Stimulated activated naive CD8-positive, alpha-beta T cell treated with anti-CD3 and anti-CD28 coated beads, Interleukin-15, amount 100 ng/mL, for 72 hours (primary cell): Measurements from ENCODE around the gene PI4K2A.
"Not testable (repeated sequence)": the region's sequence is repeated elsewhere in the genome, so short reads cannot be mapped to it uniquely, and the experiment has no call there.

ENCODE experiments used
- ATAC-seq: fragments of 150-1000 bp; cut with Tn5 transposase; 2 replicates; pipeline ENCODE4 v1.10.0; 2021; ENCODE audit warnings: mild to moderate bottlenecking, moderate library complexity
- DNase-seq, 2 donors: peaks; one replicate each; pipeline ENCODE4 v3.0.0; 2021 to 2022
- H3K27ac Mint-ChIP-seq, 2 donors: one replicate each; pipeline ENCODE4 v1.8.0; 2022; ENCODE audit warnings: mild to moderate bottlenecking in 2 of 2, mixed read lengths in 2 of 2, moderate library complexity in 2 of 2
- H3K27me3 Mint-ChIP-seq: one replicate; pipeline ENCODE4 v1.8.0; 2022; ENCODE audit warnings: mixed read lengths
- H3K4me1 Mint-ChIP-seq: one replicate; pipeline ENCODE4 v1.8.0; 2022; ENCODE audit warnings: mild to moderate bottlenecking, mixed read lengths
- H3K4me3 Mint-ChIP-seq, 2 donors: one replicate each; pipeline ENCODE4 v1.8.0; 2022; ENCODE audit warnings: mild to moderate bottlenecking in 2 of 2, mixed read lengths in 2 of 2, moderate library complexity in 1 of 2
- H3K9me3 Mint-ChIP-seq, 2 donors: one replicate each; pipeline ENCODE4 v1.8.0; 2022; ENCODE audit warnings: mixed read lengths in 2 of 2

Gene PI4K2A

DNA sequence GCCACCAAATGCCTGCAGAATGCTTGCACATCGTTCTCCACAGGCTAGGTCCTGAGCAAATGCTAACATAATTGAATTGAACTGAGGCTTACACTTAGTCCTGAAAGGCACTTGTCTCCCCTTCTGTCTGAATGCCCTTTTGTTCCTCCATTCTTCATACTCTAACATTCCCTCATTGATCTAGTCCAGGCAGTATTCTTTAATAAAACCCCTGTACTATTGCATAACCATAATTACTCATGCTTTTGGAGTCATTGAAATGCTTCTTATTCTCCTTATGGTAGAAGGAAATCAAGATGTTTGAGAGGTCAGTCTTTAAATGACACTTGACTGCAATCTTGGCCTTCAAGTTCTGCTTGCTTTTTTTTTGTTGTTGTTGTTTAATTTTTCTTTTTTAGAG lies 7.1 kb downstream of the PI4K2A start:
- DNase-seq (no peak), ATAC-seq (no peak)
- H3K9me3 Mint-ChIP-seq, result no peaks in the 10 kb centered on the region
- H3K27ac Mint-ChIP-seq, result no peak overlapping the region
- H3K4me3 Mint-ChIP-seq, result no peak overlapping the region
- H3K4me1 Mint-ChIP-seq, result peaks cover 21% of the 10 kb centered on the region
- H3K27me3 Mint-ChIP-seq, result no peaks in the 10 kb centered on the region

DNA sequence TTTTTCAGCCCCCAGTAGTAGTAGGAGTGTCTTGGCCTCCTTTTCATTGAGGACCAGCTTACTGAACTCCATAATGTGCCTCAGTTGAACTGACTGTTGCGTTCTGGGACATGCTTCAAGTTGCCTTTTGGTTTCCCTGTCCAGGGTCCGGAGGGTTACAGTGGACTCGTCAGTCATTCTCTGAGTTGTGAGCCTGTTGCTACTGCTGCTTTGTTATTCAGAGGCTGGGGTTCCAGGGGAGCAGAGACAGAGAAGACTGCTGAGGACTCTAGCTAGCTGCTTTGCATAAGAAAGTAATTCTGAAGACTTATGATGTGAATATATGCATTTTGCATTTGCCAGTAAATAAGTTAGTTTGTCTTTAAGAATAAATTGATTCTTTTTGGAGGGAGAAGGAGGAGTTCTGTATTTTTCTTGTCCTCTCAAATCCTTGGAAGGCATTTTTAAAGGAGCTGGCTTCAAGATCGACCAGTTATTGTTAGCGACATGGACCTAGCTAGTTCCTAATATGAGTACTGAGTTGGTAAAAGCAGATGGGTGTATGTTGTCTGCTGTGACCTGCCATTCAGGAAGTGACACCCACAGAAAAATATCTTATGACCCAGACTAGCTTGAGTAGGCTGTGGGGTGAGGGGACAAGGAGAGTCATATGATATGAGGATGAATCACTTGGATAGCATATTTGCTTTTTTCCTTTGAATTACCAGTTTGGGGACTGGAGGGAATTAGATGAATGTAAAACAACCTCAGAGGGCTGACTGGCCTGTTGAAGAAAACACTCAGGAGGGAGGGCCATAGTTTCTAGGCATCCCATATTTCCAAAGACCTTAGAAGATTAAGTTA lies 8.3 kb downstream of the PI4K2A start:
- no peaks in the 10 kb centered on the region for H3K27me3 Mint-ChIP-seq
- H3K9me3 Mint-ChIP-seq, result no peaks in the 10 kb centered on the region
- H3K27ac Mint-ChIP-seq, result peak overlapping the region in 1 of 2 donors; percentile 7

DNA sequence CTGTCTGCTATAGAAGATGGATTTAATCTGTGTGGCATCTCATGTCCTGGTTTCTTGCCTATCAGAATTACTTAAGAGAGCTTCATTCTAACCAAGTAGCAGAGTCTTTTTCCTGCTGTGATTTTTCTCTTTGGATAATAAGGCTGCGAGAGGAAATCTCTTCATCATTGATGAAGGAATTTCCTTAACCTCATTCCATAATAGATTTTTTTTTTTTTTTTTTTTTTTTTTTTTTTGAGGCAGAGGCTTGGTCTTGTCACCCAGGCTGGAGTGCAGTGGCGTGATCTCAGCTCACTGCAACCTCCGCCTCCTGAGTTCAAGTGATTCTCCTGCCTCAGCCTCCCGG lies 8.9 kb downstream of the PI4K2A start:
- H3K4me1 Mint-ChIP-seq, result peaks cover 11% of the 10 kb centered on the region
- ATAC-seq, result peak; percentile 52
- not testable (repeated sequence) for H3K27me3 Mint-ChIP-seq, H3K4me3 Mint-ChIP-seq, DNase-seq, H3K9me3 Mint-ChIP-seq
- H3K27ac Mint-ChIP-seq, result peak overlapping the region in 1 of 2 donors; percentile 7

More for the DNA sequence above, 8.3 kb downstream of the PI4K2A start:
- peaks cover 11% of the 10 kb centered on the region for H3K4me1 Mint-ChIP-seq
- H3K4me3 Mint-ChIP-seq, result peak overlapping the region in 1 of 2 donors; percentile 6
- DNase-seq, result peak; percentile 20 to 29
- ATAC-seq, result peak; percentile 100

DNA sequence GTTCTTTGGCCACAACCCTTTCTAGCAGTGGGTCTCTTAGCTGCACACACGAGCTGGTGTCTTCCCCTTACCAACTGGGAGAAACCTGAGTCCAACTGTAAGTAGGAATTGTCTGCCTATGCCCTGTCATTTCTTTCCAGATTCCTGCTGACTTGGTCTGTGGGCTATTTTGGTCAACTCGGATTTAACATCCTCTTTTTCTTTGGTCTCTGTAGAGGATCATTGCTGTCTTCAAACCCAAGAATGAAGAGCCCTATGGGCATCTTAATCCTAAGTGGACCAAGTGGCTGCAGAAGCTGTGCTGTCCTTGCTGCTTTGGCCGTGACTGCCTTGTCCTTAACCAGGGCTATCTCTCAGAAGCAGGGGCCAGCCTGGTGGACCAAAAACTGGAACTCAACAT lies 10.3 kb downstream of the PI4K2A start:
- H3K4me1 Mint-ChIP-seq, result peaks cover 11% of the 10 kb centered on the region
- no peaks in the 10 kb centered on the region for H3K27me3 Mint-ChIP-seq
- DNase-seq (no peak), ATAC-seq (no peak)
- no peaks in the 10 kb centered on the region for H3K9me3 Mint-ChIP-seq
- no peak overlapping the region for H3K27ac Mint-ChIP-seq
- no peak overlapping the region for H3K4me3 Mint-ChIP-seq

DNA sequence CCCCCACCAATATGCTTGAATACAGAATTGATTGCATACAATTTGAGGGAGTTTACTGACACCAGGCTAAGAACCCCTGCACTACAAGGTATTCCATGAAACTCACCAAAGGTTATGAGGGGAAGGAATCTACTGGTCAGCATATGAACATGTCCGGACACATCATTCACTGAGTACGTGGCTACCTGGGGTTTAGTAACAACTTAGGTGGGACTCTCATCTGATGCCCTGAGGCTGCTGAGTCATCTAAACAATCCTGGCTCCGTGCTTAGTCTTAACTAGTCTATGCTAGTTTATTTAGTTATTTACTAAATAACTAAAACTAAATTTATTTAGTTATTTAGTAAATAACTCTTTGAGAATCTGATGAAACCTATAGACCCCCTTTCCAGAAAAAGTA lies 11.3 kb downstream of the PI4K2A start:
- peaks cover 11% of the 10 kb centered on the region for H3K4me1 Mint-ChIP-seq
- H3K27me3 Mint-ChIP-seq, result no peaks in the 10 kb centered on the region
- no peak overlapping the region for H3K4me3 Mint-ChIP-seq
- H3K27ac Mint-ChIP-seq, result peak overlapping the region in 1 of 2 donors; percentile 52
- no peaks in the 10 kb centered on the region for H3K9me3 Mint-ChIP-seq
- no peak for ATAC-seq
- DNase-seq, result no peak

DNA sequence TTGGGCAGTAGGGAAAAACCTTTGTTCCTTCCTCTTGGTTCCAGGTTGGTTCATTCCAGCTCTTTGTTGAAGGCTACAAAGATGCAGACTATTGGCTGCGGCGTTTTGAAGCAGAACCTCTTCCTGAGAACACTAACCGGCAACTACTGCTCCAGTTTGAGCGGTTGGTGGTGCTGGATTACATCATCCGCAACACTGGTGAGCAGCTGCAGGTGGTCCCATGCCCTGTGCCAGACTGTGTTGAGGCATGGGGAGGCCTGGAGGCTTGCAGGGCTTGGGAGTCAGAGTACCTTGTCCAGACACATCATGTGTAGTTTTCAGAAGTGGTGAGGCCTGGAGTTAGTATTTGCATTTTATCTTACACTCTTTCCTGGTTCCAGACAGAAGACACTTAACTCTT lies 16.3 kb downstream of the PI4K2A start:
- Mint-ChIP-seq H3K27ac (no peak overlapping the region), H3K9me3 (no peaks in the 10 kb centered on the region), H3K4me1 (no peaks in the 10 kb centered on the region)

DNA sequence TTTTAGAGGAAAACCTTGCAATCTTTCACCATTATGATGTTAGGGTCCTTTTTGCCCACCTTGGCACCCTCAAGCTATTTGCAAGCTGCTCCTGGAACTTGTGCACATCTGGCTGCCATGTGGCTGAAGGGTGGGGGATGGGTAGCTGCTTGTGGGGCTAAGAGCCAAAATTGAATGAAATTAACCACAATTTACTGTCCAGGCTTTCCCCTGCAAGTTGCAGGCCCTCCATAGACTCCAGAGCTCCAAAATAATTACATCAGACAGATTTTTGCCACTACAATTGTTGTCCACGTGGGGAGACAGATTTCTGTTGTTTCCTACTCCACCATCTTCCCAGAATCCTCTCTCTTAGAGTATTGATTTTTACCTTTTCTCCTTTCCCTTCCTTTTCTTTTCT lies 19.1 kb downstream of the PI4K2A start:
- no peaks in the 10 kb centered on the region for H3K27me3 Mint-ChIP-seq
- no peaks in the 10 kb centered on the region for H3K9me3 Mint-ChIP-seq
- DNase-seq, result no peak
- no peak overlapping the region for H3K27ac Mint-ChIP-seq
- no peak for ATAC-seq
- H3K4me3 Mint-ChIP-seq, result no peak overlapping the region
- no peaks in the 10 kb centered on the region for H3K4me1 Mint-ChIP-seq

More for the DNA sequence above, 16.3 kb downstream of the PI4K2A start:
- H3K4me3 Mint-ChIP-seq, result no peak overlapping the region
- DNase-seq (no peak), ATAC-seq (no peak)
- H3K27me3 Mint-ChIP-seq, result no peaks in the 10 kb centered on the region

DNA sequence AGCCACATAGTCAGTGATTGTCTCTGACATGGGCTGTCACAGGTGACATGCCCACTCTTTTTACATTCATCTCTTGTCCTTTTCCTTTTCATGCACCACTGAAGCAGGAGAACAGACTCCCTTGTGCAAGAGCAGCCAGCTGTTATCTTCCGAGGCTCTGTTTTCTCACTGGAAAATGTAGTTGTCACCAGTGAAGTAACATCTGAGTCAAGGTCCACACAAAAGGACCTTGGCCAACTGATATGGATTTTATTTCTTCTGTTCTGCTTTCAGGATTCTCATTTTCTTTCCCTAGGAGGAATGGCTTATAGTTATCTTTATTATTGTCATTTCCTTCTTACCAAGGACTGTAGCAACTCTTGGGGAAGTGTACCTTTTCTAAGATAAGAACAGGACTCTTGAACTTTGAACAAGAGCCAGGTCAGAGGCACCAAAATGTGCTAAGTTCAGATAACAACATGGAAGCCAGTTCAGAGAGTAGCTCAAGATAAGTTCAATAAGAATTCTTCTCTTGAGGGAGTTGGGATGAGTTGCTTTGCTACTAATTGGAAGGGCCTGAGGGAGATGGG lies 23.9 kb downstream of the PI4K2A start:
- DNase-seq (no peak), ATAC-seq (no peak)
- H3K4me3 Mint-ChIP-seq, result no peak overlapping the region
- H3K9me3 Mint-ChIP-seq, result no peaks in the 10 kb centered on the region
- H3K4me1 Mint-ChIP-seq, result no peaks in the 10 kb centered on the region
- peak overlapping the region in 1 of 2 donors; percentile 67 for H3K27ac Mint-ChIP-seq
- no peaks in the 10 kb centered on the region for H3K27me3 Mint-ChIP-seq

DNA sequence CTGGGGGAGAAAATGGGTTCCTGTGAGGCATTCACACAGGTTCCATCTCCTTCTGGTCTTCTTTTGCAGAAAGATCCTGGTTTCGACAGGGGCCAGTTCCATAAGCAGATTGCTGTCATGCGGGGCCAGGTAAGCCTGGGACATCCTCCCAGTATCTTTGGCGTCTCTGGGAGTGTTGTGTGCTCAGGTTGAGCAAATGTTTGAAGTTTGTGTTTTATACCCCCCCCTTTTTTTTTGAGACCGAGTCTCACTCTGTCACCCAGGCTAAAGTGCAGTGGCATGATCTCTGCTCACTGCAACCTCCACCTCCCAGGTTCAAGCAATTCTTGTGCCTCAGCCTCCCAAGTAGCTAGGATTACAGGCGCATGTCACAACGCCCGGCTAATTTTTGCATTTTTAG lies 26.5 kb downstream of the PI4K2A start:
- H3K27ac Mint-ChIP-seq, result no peak overlapping the region
- no peaks in the 10 kb centered on the region for H3K9me3 Mint-ChIP-seq
- no peaks in the 10 kb centered on the region for H3K4me1 Mint-ChIP-seq
- ATAC-seq (no peak), DNase-seq (no peak)
- no peak overlapping the region for H3K4me3 Mint-ChIP-seq
- H3K27me3 Mint-ChIP-seq, result no peaks in the 10 kb centered on the region

DNA sequence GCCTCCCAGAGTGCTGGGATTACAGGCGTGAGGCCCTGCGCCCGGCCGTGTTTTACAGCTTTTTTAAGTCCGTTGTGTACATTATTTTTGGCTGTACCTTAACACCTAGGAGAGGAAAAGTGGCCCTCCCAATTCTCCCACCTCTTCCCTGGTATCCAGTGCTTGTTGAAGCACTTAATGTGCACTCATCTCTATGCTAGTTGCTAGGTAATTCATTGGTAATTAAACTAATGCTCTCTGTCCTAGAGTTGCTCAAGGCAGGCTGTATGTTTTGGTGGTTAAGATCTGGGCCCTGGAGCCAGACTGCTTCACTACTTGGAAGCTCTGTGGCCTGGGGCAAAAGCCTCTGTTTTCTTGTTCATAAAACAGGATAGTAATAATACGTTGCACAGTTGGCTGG lies 27.0 kb downstream of the PI4K2A start:
- ATAC-seq (no peak), DNase-seq (no peak)
- Mint-ChIP-seq H3K9me3 (no peaks in the 10 kb centered on the region), H3K4me3 (no peak overlapping the region), H3K27ac (no peak overlapping the region), H3K4me1 (no peaks in the 10 kb centered on the region), H3K27me3 (no peaks in the 10 kb centered on the region)

DNA sequence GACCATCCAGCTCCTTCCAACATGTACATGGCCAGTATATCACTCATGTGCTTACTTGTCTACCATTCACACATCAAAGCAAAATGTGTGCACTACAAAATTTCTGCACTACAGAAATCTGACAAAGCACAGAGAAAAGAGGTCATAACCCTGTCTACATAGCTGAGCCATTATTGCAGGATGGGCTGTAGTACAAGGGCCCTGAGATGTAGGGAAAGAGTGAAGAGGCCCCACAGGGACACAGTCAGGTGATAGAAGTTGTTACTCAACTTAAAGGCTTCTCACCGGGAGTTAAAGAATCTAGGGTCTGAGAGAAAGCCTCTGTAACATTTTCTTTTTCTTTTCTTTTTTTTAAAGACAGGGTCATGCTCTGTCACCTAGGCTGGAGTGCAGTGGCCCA lies 29.1 kb downstream of the PI4K2A start:
- Mint-ChIP-seq H3K4me1 (no peaks in the 10 kb centered on the region), H3K9me3 (no peaks in the 10 kb centered on the region), H3K4me3 (no peak overlapping the region), H3K27ac (no peak overlapping the region), H3K27me3 (no peaks in the 10 kb centered on the region)
- ATAC-seq, result no peak
- DNase-seq, result no peak

DNA sequence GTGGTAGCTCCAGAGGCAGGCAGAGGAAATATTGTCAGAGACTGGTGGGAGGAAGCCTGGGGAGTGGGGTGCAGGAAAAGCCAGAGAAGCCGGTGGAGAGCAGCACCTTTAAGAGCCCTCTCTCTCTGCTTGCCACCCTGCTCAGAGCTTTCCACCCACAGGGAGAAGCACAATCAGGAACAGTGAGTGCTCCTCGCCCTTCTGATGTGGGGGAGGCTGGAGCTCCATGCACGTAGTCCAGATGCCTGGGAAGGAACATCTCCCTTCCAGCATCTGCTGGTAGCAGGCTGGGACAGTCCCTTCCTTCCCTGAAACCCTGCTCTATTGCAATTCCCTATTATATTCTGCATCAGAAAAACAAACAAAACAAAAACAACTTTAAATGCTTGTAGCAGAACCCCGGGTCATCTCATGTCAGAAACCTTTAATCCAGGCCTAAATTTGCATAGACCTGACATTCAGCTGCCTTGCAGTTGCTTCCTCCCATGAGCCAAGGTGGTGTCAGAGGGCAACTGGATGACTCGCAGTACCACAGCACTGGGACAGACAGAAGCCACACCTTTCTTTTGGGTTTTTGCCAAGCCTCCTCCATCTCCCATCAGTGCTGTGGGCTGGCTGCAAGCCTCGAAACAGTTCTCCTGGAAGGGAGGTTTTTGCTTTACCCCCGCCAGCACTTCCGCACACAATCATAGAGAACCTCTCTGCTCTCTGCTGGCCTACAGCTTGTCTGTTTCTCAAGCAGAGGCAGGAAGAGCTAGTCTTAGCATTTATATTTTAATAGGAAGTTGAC lies 33.5 kb downstream of the PI4K2A start:
- no peaks in the 10 kb centered on the region for H3K27me3 Mint-ChIP-seq
- H3K27ac Mint-ChIP-seq, result no peak overlapping the region
- peaks cover 7% of the 10 kb centered on the region for H3K4me1 Mint-ChIP-seq
- no peak overlapping the region for H3K4me3 Mint-ChIP-seq
- ATAC-seq, result peak; percentile 59
- no peak for DNase-seq
- H3K9me3 Mint-ChIP-seq, result no peaks in the 10 kb centered on the region

DNA sequence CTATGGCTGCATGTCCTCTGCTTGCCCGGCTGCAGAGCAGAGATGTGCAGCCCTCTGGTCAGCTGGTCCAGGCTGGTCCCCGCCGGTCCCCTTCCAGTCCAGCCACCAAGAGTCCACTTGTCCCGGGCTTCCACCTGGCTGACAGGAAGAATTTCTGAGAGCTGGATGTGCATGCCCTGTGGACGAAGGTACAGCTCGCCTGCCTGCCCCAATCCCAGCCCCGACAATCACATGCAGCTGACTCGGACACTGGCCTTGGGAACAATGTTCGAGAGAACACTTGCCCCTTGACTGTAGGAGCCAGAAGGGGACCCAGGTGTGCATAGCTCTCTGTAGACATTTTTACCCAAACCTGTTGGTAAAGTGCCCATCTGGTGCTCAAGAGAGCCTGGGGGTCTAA lies 34.8 kb downstream of the PI4K2A start:
- H3K4me1 Mint-ChIP-seq, result peaks cover 7% of the 10 kb centered on the region
- no peak overlapping the region for H3K4me3 Mint-ChIP-seq
- ATAC-seq (no peak), DNase-seq (no peak)
- no peak overlapping the region for H3K27ac Mint-ChIP-seq
- no peaks in the 10 kb centered on the region for H3K9me3 Mint-ChIP-seq
- H3K27me3 Mint-ChIP-seq, result no peaks in the 10 kb centered on the region

DNA sequence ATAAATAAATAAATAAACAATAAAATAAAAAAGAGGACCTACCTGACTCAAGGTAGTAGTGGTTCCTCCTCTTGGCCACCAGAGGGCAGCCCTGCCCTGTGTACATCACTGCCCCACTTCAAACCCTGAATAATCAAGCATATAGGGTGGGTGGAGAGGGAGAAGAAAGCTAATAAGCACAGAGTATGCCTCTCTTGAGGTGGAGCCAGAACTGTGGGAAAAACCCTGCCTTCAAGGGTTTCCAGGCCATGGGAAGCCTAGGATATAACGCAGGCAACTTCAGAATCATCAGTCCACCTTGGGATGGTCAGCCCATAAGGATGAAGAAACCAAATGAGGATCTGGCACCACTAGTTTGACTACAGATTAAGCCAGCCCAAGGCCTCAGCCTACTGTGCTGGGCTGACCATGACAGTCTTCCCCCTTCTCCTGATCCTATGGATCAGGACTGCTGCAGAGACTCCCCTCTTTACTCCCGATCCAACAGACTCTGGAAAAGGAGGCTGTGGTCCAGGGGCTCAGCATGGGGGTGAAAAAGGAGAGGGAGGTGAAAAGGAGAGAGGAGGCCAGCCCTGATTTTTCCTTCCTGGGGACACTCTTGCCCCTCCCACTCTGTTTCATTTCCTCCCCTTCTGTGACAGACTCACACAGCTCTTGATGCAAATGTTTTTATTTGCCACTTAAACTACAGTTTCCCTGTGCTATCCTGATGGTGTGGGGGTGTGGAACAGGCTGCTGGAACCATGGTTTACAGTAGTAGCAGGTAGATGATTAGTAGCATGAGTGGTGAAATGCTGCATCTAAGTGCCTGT lies 36.5 kb downstream of the PI4K2A start:
- H3K9me3 Mint-ChIP-seq, result no peaks in the 10 kb centered on the region
- peaks cover 7% of the 10 kb centered on the region for H3K4me1 Mint-ChIP-seq
- peak; percentile 28 to 37 for DNase-seq
- H3K27me3 Mint-ChIP-seq, result no peaks in the 10 kb centered on the region
- H3K4me3 Mint-ChIP-seq, result no peak overlapping the region
- H3K27ac Mint-ChIP-seq, result no peak overlapping the region
- ATAC-seq, result peak; percentile 86

DNA sequence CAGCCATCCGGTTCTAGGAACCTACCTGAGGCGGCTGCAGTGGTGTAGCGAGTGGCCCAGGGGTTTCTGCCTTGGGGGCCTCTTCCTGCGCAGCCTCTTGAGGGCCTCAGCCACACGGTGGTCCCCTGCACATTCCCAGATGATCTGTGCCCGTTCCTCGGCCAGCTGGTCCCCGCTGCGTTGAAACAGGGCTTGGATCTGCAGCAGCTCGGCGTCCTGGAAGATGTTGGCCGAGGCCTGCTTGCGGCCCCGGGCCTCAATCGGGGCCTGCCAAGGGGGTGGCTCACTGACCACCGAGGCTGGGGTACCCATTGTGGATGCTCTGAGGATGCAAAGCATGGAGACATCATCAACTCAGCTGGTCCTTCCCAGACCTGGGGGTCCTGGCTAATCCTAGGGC lies 39.1 kb downstream of the PI4K2A start:
- Mint-ChIP-seq H3K4me3 (no peak overlapping the region), H3K27me3 (no peaks in the 10 kb centered on the region), H3K9me3 (no peaks in the 10 kb centered on the region), H3K4me1 (peaks cover 8% of the 10 kb centered on the region), H3K27ac (no peak overlapping the region)
- DNase-seq (no peak), ATAC-seq (no peak)
